Fibroblast of lung (primary cell): ENCODE measurements around the gene FILIP1L.

Source experiments
- CTCF ChIP-seq, 2 donors: IDR thresholded peaks in 1 of 2; conservative IDR thresholded peaks in 1 of 2; 1 replicate in 1 of 2; 2 replicates in 1 of 2; pipeline ENCODE4 v1.5.1; 2011 to 2012; ENCODE audit warnings: low read length in 2 of 2, control low read depth in 1 of 2, inconsistent platforms in 1 of 2, low read depth in 1 of 2, mild to moderate bottlenecking in 1 of 2
- EZH2 ChIP-seq: IDR thresholded peaks from 2 replicates; pipeline ENCODE4 v1.5.1; 2012; ENCODE audit warnings: low read length, control low read depth, mild to moderate bottlenecking; ENCODE audit errors: missing control alignments

GRCh38 chr3:99901200-99901926 lies 212.9 kb downstream of the FILIP1L start:
- no peak for TF ChIP-seq CTCF (conservative IDR thresholded peaks at IDR 0.05 in 1 of 2, IDR thresholded peaks at IDR 0.05 in 1 of 2; ENCODE audit: low read depth in 1 of 2, low read length in 2 of 2)
- TF ChIP-seq EZH2 = no peak
